HG03378 (cell line): ENCODE measurements around the gene CFC1.
"Not testable (repeated sequence)": the region's sequence is repeated elsewhere in the genome, so short reads cannot be mapped to it uniquely, and the experiment has no call there.

Experiments used
- ATAC-seq: cut with Tn5 transposase; IDR thresholded peaks from one replicate; pipeline ENCODE4 v1.9.1; 2021; ENCODE audit warnings: mild to moderate bottlenecking, moderate library complexity; ENCODE audit not compliant: unreplicated experiment

The CFC1 gene

DNA sequence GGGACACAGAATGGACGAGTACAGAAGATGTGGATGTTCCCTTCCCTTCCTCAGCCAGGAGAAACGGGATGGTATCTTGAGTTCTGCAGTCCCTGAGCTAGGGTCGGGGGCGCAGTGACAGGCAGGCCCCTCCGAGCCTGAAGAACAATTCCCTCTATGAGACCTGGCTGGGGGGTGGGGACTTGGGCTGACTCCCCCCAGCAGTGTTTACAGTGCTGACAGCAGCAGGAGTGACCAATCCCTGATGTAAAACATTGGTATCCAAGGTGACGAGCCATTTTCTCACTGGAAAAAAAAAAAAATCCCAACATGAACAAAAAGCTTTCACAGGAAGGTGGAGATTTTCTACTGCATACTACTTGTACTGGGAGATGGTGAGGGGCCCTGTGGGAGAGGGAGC, at the start of gene CFC1:
TSS of gene CFC1 (minus strand) at position 183 of the 400 bp plus-strand sequence. CDS start 288 bp downstream, outside the sequence.
- ATAC-seq = not testable (repeated sequence)

DNA sequence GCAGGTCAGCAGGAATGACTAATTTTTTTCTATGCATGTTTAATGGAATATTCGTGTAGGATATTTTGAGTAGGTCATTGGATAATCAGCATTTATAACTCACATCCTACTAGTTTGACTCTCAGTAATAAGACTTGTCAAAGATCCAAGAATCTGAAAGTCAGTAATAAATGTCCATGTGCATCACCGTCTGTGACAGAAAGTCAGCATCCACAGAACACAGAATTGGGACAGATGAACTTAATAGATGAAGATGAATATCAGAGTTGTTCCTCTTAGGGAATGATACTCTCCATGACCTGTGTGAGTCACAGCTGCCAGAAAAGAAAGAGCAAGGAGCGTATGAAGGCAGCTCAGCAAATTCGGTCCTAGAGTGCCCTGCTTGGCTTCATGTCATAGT, 42.3 kb upstream of the CFC1 start:
- not testable (repeated sequence) for ATAC-seq

- not testable (repeated sequence) for ATAC-seq
These were observed 39.6 kb upstream of the CFC1 start for GRCh38 chr2:130638973-130639372.

- not testable (repeated sequence) for ATAC-seq
These were observed 29.6 kb upstream of the CFC1 start for GRCh38 chr2:130628784-130629475.

DNA sequence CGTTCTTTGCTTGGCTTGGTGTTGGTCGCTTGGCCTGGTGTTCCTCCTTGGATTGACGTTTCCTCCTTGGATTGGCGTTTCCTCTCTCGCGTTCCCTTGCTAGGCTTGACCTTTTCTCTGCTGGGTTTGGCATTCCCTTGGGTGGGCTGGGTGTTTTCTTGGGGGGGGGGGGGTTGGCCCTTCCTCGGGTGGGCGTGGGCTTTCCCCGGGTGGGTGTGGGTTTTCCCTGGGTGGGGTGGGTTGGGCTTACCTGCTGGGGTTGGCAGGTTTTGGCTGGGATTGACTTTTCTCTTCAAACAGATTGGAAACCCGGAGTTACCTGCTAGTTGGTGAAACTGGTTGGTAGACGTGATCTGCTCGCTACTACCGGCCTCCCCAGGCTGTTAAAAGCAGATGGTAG, 11.8 kb upstream of the CFC1 start, which contains the start of gene POTEJ:
TSS of gene POTEJ (plus strand) at position 301 of the 400 bp plus-strand sequence. CDS start at position 394, 93 bp downstream.
- not testable (repeated sequence) for ATAC-seq

DNA sequence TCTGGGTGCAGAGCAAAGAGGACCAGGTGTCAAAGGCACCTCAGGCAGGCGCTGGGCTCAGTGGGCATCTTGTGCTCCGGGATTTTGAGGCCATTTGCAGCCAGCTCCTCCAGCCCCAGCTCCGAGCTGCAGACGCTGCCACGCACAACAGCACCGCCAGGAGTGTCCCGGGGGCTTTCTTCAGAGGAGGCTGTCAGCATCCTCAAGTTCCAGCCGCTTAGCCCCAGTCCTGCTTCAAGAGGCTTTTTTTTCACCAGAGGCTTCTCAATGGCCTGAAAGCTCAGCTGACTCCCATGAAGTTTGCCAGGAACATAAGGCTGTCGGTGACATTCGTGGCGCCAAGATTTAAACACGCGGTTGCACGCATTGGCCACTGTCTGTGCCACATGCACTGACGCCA, 11.1 kb upstream of the CFC1 start:
- not testable (repeated sequence) for ATAC-seq

DNA sequence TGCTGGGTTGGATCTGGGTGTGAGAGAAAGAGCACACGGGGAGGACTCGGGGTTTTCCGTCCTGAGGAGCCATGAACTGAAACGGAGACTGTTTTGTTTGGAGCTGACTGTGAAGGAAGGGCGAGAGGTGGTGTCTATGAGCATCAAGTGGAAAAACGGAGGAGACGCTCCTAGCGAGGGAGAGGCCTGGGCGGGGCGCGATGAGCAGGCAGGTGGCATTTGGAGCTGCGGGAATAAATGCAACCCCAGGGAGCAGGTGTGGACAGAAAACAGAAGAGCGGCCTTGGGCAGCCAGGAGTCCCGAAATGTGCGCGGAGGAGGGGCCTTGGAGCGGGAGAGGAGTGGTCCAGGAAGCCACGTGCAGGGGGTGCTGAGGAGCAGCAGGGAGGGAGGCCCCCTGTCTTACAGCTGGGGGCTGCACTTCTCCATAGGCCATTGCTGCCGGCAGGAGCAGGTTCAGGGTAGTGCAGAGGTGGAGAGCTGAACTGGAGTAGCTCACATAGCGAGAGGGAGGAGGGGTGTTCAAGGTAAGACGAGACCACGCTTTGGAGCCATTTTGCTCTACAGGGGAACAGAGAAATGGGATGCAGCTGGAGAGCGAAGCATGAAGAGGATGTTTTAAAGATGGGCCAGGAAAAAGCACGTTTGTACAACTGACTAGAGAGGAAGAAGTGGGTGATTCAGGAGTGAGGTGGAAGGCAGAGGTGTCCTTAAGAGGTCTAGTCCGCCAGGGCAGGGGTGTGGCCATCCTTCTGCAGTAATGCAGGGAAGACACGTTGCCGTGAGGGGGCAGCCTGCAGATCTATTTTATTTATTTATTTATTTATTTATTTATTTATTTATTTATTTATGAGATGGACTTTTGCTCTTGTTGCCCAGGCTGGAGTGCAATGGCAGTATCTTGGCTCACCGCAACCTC, 9.9 kb upstream of the CFC1 start:
- not testable (repeated sequence) for ATAC-seq

DNA sequence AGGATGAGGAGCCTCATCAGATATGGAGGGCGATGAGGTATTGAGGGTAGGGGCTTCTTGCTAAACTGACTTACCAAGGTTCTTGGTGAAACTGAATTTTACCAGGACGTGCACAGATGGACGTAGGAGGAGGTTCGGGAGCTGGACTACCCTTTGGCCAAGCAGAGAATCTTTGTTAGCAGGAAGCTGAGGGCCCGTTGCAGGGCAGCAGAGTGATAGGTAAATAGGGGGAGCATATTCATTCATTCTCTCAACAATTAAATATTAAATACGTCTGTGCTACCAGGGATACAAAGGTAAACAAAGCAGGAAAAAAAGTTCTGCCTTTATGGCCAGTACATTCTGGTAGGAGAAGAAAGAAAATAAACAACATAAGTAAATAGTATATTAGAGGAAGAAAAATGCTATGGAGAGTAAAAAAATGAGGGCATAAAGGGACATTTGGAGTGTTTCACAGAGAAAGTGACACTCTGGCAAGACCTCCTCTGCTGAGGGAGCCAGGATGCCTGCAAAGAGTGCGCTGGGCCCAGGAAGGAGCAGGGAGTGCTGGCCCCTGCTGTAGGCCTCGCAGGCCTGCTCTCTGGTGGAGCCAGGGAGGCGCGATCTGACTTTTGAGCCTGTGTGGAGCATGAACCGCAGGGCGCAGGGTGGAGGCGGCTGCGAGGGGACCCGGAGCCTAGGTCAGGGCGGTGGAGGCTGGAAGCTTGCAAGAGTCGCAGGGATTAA, 9.1 kb upstream of the CFC1 start:
- not testable (repeated sequence) for ATAC-seq

DNA sequence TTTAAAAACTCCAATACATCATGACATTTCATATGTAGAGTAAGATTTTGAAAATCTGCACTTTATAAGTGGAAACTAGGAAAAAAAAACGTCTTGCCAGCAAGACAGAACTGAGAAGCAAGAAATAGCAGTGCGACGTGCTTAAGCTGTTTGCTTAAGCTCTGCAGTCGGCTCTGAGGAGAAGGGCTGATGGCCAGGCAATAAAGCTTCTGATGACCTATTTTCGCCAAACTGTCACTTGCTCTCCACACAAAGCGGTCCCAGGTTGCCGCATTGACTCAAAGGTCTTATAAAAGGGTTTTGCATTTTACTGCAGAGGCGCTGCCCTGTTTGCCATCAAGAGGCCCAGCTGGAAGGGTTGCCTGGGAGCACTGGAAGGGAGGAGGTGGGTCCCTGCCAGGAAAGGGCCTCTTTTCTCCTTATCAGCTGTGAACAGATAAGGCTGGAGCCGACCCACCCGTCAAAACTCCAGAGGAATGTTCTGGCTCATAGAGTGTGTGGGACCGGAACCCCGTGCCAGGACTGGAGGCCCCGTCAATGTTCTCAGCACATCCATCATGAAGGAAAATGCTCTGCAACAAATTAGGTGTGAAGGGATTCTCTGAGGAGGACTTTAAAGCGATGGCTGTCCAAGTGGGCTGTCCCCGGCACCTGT, 2.4 kb upstream of the CFC1 start:
- not testable (repeated sequence) for ATAC-seq

GRCh38 chr2:130599926-130600325, 551 bp upstream of the CFC1 start:
- not testable (repeated sequence) for ATAC-seq

- not testable (repeated sequence) for ATAC-seq
These were observed 912 bp downstream of the CFC1 start for GRCh38 chr2:130598463-130598862.

DNA sequence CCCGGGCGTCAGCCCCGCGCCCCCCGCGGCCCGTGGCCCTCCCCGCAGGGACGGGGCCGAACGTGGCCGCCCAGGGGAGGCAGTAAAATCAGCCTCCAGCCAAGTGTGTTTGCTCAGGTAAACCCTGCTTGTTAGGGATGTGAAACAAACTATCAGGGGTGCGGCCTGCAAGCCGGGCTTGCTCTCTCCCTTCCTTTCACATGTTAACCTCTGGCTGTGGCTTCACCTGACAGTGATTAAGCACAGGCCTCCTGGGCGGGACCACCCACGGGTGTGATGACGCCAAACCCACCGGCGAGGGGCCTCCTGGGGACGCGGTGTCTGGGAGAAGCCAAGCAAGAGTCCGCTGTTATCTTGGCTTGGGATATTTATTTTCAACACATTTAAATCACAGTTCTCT, 1.4 kb downstream of the CFC1 start:
- ATAC-seq = not testable (repeated sequence)

DNA sequence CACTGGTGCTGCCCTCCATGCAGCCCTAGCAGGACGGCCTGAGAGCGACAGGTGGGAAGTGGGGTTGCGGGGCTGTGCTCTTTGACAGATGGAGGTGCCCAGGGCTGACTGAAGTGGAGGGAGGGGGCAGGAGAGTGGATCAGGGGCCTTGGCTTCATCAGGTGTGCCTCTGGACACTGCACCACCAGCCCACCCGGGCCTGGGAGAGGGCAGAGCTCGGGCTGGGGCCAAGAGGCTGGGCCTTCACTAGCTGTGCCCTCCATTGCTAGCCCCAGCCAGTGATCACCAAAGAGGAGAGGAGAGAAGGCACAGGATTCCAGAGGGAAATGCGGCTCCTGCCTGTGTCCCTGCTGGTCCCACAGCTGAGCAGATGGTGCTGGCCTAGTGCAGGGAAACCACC, 2.6 kb downstream of the CFC1 start:
- ATAC-seq = not testable (repeated sequence)

GRCh38 chr2:130594011-130594410, 5.4 kb downstream of the CFC1 start:
- not testable (repeated sequence) for ATAC-seq

GRCh38 chr2:130592791-130593414, 6.5 kb downstream of the CFC1 start:
- ATAC-seq = not testable (repeated sequence)

DNA sequence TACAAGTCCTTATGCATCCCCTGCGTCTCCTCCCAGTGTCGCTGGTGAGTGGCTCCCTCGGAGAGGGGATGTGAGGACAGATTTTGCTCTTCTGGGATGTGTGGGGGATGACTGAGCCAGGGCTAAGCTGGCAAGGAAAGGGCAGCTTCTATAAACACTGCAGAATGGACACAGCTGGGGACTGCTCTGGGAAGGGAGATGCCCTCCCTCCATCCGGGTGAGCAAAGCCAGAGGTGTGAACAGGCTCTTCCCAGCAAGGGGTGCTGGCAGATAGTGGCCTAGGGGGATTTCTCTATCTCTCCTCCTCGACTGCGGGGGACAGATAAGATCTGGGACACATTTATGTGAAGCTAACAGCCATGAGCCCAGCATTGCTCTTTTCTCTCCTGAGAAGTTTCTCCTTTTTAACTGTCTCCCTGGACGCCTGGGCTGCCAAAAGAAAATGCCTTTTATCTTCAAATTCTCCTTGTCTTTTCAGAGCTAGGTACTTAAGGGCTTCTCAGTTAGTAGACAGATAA, 8.5 kb downstream of the CFC1 start:
- not testable (repeated sequence) for ATAC-seq

DNA sequence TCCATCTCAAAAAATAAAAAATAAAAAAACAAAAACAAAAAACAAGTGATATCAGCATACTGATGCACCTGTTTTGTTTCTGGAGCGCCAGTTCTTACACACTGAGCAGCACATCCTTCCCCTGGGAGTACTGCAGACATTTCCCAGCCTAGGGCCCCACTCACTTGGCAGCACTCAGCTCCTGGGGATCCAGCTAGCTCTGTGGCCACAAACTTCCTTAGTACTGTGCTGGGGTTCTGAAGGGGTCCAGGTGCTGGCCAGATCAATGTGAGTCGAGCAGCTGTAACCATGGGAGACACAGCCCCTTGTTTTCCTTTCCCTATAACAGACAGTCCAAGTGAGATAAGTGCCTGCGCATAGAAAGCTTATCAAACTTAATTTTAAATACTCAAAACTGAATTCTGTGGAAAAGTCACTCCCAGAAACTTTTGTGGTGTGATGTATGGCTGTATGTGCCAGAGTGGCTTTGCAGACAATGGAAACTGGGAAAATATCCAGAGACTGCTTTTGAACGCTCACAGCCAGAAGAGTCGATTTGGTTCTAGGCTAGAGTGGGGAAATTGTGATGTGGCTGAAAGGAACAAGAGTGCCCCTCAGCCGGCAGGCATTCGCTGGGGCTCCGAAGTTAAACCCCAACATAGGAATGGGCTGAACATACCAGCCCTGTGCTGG, 9.1 kb downstream of the CFC1 start:
- not testable (repeated sequence) for ATAC-seq

- peak; percentile 87 for ATAC-seq
These were observed 10.5 kb downstream of the CFC1 start for GRCh38 chr2:130588688-130589458.
